Endothelial cell of umbilical vein (primary cell): ENCODE results near the gene CCBE1. TPM values are rescaled to one million over a fixed set of nuclear protein-coding genes. Genes with fewer than 3 reads are reported as not detected.

ENCODE experiments used
- BruUV-seq: library from RNA; stranded (reverse); fragments of 400-500 nt; replicated peaks from 2 replicates; lab custom pipeline; 2021; lab: Mats Ljungman, UMichigan
- CTCF ChIA-PET: fragments of 300-600, 350-600 bp; sonication (Branson Sonifier 250); formaldehyde crosslinking; loops from one replicate; lab custom pipeline; 2021; ENCODE audit warnings: antibody characterized with exemption, inconsistent platforms; lab: Charles Lee
- POLR2A ChIA-PET: fragments of 300-600, 350-600 bp; sonication (Branson Sonifier 250); formaldehyde crosslinking; loops from one replicate; lab custom pipeline; 2021; ENCODE audit warnings: antibody characterized with exemption, inconsistent platforms; lab: Charles Lee
- DNase-seq: peaks from one replicate; pipeline ENCODE4 v3.0.0-alpha.2; 2011; ENCODE audit warnings: low read depth, low spot score
- FAIRE-seq: peaks from 2 replicates; lab custom pipeline; 2011; peaks lifted over from hg19 to GRCh38; lab: Jason Lieb, UNC
- H2AFZ ChIP-seq: 2 replicates; pipeline ENCODE4 v1.6.0; 2012; ENCODE audit warnings: low read depth, low read length, control low read depth, inconsistent platforms
- H3K27ac ChIP-seq: 2 replicates; pipeline ENCODE4 v1.5.1; 2011; ENCODE audit warnings: low read depth, mild to moderate bottlenecking, control low read depth, low read length, moderate library complexity; ENCODE audit not compliant: insufficient read depth
- H3K27me3 ChIP-seq, 2 experiments: 2 replicates each; pipeline versions ENCODE4 v1.6.0 to v1.6.1; 2011; ENCODE audit warnings: low read length in 2 of 2, mixed read lengths in 1 of 2; ENCODE audit not compliant: control insufficient read depth in 2 of 2, insufficient read depth in 2 of 2
- H3K36me3 ChIP-seq, 2 experiments: 2 replicates in 1 of 2; 3 replicates in 1 of 2; pipeline ENCODE4 v1.5.1; 2011; ENCODE audit warnings: low read length in 2 of 2, mild to moderate bottlenecking in 1 of 2, moderate library complexity in 1 of 2; ENCODE audit not compliant: control insufficient read depth in 2 of 2, insufficient read depth in 2 of 2; ENCODE audit errors: extremely low read depth in 1 of 2
- H3K4me1 ChIP-seq: 3 replicates; pipeline ENCODE4 v1.5.1; 2011; ENCODE audit warnings: mild to moderate bottlenecking, low read length; ENCODE audit not compliant: control insufficient read depth, insufficient read depth; ENCODE audit errors: extremely low read depth
- H3K4me2 ChIP-seq: 2 replicates; pipeline ENCODE4 v1.6.1; 2011; ENCODE audit warnings: low read length, control low read depth, mixed read lengths; ENCODE audit not compliant: insufficient read depth
- H3K4me3 ChIP-seq, 3 experiments: fragments of 200-600 bp in 1 of 3; sonication (generic), shearing (Covaris generic) in 1 of 3; replicated peaks in 1 of 3; 2 replicates each; pipeline ENCODE4 v1.5.1; 2011 to 2016; ENCODE audit warnings: control low read depth in 3 of 3, low read length in 3 of 3, mild to moderate bottlenecking in 2 of 3, inconsistent platforms in 1 of 3, low read depth in 1 of 3, moderate library complexity in 1 of 3; ENCODE audit not compliant: insufficient read depth in 1 of 3
- H3K79me2 ChIP-seq: 2 replicates; pipeline ENCODE4 v1.6.0; 2012; ENCODE audit warnings: low read length, inconsistent platforms; ENCODE audit not compliant: control insufficient read depth, insufficient read depth
- H3K9ac ChIP-seq: replicated peaks from 2 replicates; pipeline ENCODE3; 2011; ENCODE audit warnings: low read length, control low read depth; ENCODE audit not compliant: insufficient read depth; ENCODE audit errors: extremely low read depth
- H3K9me1 ChIP-seq: replicated peaks from 3 replicates; pipeline ENCODE4 v1.6.0; 2011; ENCODE audit warnings: mild to moderate bottlenecking, low read length; ENCODE audit not compliant: control insufficient read depth, insufficient read depth; ENCODE audit errors: extremely low read depth
- H3K9me3 ChIP-seq: replicated peaks from 2 replicates; pipeline ENCODE4 v1.5.1; 2012; ENCODE audit warnings: low read length, inconsistent platforms; ENCODE audit not compliant: control insufficient read depth, insufficient read depth
- H4K20me1 ChIP-seq: replicated peaks from 2 replicates; pipeline ENCODE3; 2011; ENCODE audit warnings: mild to moderate bottlenecking, low read length; ENCODE audit not compliant: control insufficient read depth, insufficient read depth; ENCODE audit errors: extremely low read depth
- CTCF ChIP-seq, 2 donors: IDR thresholded peaks; 1 replicate in 1 of 2; 2 replicates in 1 of 2; pipeline ENCODE4 v1.5.1; 2011; ENCODE audit warnings: low read length in 2 of 2, mild to moderate bottlenecking in 2 of 2, moderate library complexity in 2 of 2, control low read depth in 1 of 2, inconsistent platforms in 1 of 2, low read depth in 1 of 2; ENCODE audit not compliant: insufficient read depth in 1 of 2; ENCODE audit errors: extremely low read depth in 1 of 2
- EZH2 ChIP-seq: IDR thresholded peaks from 2 replicates; pipeline ENCODE4 v1.6.1; 2012; ENCODE audit warnings: borderline replicate concordance, low read depth, mild to moderate bottlenecking, moderate library complexity, low read length, inconsistent platforms; ENCODE audit not compliant: severe bottlenecking
- FOS ChIP-seq: IDR thresholded peaks from 2 replicates; pipeline ENCODE4 v1.6.1; 2011; ENCODE audit warnings: mild to moderate bottlenecking, low read length, moderate library complexity, borderline replicate concordance; ENCODE audit not compliant: insufficient read depth
- GATA2 ChIP-seq: IDR thresholded peaks from 2 replicates; pipeline ENCODE4 v1.7.0; 2011; ENCODE audit warnings: low read depth, mild to moderate bottlenecking, moderate library complexity, mixed read lengths, low read length; ENCODE audit not compliant: insufficient read length, insufficient read depth
- JUN ChIP-seq: IDR thresholded peaks from 2 replicates; pipeline ENCODE4 v1.6.1; 2011; ENCODE audit warnings: borderline replicate concordance, low read depth; ENCODE audit not compliant: insufficient read length, insufficient read depth
- MYC ChIP-seq: IDR thresholded peaks from one replicate; pipeline ENCODE4 v1.6.1; 2011; ENCODE audit warnings: mild to moderate bottlenecking, low read depth, low read length
- POLR2A ChIP-seq: IDR thresholded peaks from 2 replicates; pipeline ENCODE4 v1.6.1; 2012; ENCODE audit warnings: low read depth, mild to moderate bottlenecking, control low read depth, low read length
- POLR2AphosphoS5 ChIP-seq: IDR thresholded peaks from 2 replicates; pipeline ENCODE4 v1.6.1; 2012; ENCODE audit warnings: low read depth, mild to moderate bottlenecking, control low read depth, low read length, moderate library complexity; ENCODE audit not compliant: insufficient read depth
- dilution Hi-C: fragments of 300-500 bp; cut with MboI; formaldehyde crosslinking; loops from one replicate; pipeline ENCODE4 v1.15.0; 2019; ENCODE audit warnings: low sequenced_read_pairs; ENCODE audit not compliant: extremely low pct_ligation_motif_present
- intact Hi-C: fragments of 100-400 bp; cut with micrococcal nuclease; formaldehyde crosslinking; loops from one replicate; pipeline ENCODE4 v1.10.0; 2022
- polyA plus RNA-seq, 4 experiments: library from polyadenylated mRNA; depleted of rRNA in 3 of 4; stranded (reverse) in 3 of 4; unstranded in 1 of 4; fragments of >200 nt; gene quantifications; 2 replicates each; pipeline versions ENCODE4 v1.2.1 to v1.2.3, GENCODE V29; 2011 to 2012; ENCODE audit warnings: missing spikeins in 1 of 4
- total RNA-seq: library from RNA; stranded (reverse); gene quantifications from 2 replicates; pipeline ENCODE4 v1.2.3, GENCODE V29; 2021
- TF ChIP-seq, protein P1 (sequence below): IDR thresholded peaks from 2 replicates; pipeline ENCODE4 v1.6.1; 2011; ENCODE audit not compliant: insufficient read depth, insufficient read length

CCBE1 gene
- total and polyA plus RNA-seq, 2 donors (not counting 3 experiments of a cell fraction or from before 2014, with no cell fraction given), result 0.04 TPM; not detected in 1

DNA sequence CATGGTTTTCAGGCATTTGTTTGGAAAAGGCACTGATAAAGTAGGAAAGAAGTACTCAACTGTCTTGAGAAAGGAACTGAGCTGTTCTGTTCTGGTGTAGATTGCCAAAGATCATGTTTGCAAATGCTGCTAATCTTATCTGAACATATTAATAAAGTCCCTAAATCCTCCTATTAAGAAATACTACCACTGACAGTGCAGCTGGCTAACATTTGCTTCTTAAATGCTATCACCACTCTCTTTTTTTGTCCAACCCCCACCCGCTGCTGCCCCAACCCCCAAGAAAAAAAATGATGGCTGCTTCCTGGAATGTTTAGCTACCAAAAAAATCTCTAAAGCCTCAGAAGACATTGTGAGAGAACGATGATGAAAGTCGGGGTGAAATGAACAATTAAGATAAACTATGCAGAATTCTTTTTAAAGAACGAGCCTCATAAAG lies 130.7 kb downstream of the CCBE1 start:
- no peaks in the 10 kb centered on the region for H3K79me2 ChIP-seq
- no peaks in the 10 kb centered on the region for H3K9me3 ChIP-seq
- H3K4me1 ChIP-seq, result no peaks in the 10 kb centered on the region
- ChIA-PET CTCF (interaction anchor here (0.6 kb wide), 2 partner anchors 13 to 50 kb away, joined by 3 read pairs; no protein-coding TSS in a partner anchor), POLR2A (no interaction called here)
- FAIRE-seq (no peak), DNase-seq (no peak)
- BruUV-seq, result no TSS peak
- intact Hi-C loops, result no loop called here
- no peaks in the 10 kb centered on the region for H3K9me1 ChIP-seq
- no peak overlapping the region for H3K4me3 ChIP-seq
- TF ChIP-seq POLR2A, result no peak
- TF ChIP-seq, protein P1, sequence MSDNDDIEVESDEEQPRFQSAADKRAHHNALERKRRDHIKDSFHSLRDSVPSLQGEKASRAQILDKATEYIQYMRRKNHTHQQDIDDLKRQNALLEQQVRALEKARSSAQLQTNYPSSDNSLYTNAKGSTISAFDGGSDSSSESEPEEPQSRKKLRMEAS, result no peak
- no peak for TF ChIP-seq CTCF (IDR thresholded peaks at IDR 0.05; ENCODE audit: extremely low read depth in 1 of 2, insufficient read depth in 1 of 2, low read depth in 1 of 2, low read length in 2 of 2)
- no peak for TF ChIP-seq JUN
- no peak for TF ChIP-seq POLR2AphosphoS5
- no peak for TF ChIP-seq GATA2
- no peak for TF ChIP-seq EZH2
- TF ChIP-seq FOS, result no peak
- TF ChIP-seq MYC, result no peak
- no peak overlapping the region for H3K9ac ChIP-seq
- H3K27me3 ChIP-seq, result no peaks in the 10 kb centered on the region
- no peaks in the 10 kb centered on the region for H3K36me3 ChIP-seq
- no peaks in the 10 kb centered on the region for H4K20me1 ChIP-seq
- H3K27ac ChIP-seq, result no peak overlapping the region
- dilution Hi-C loops, result no loop called here
- H2AFZ ChIP-seq, result no peak overlapping the region
- H3K4me2 ChIP-seq, result no peak overlapping the region
